Activated T-helper 2 cell treated with anti-CD3 and anti-CD28 coated beads, Interferon-gamma antibody, Interleukin-2, Interleukin-4, amounts not matched to agents 10 μg/mL and 5 μg/mL and 100 μg/mL, durations not matched to agents 14 hours and 24 hours and 36 hours (primary cell): ENCODE results near the gene SLC28A1. TPM values are rescaled to one million over a fixed set of nuclear protein-coding genes. Genes with fewer than 3 reads are reported as not detected.
"Not testable (repeated sequence)": the region's sequence is repeated elsewhere in the genome, so short reads cannot be mapped to it uniquely, and the experiment has no call there.

Experiments
- DNase-seq: peaks from one replicate; pipeline ENCODE4 v3.0.0; 2021; ENCODE audit warnings: low spot score
- H3K27ac Mint-ChIP-seq: one replicate; pipeline ENCODE4 v1.8.0; 2021; ENCODE audit warnings: mixed read lengths
- H3K27me3 Mint-ChIP-seq: one replicate; pipeline ENCODE4 v1.8.0; 2021; ENCODE audit warnings: low read depth, mixed read lengths
- H3K36me3 Mint-ChIP-seq: one replicate; pipeline ENCODE4 v1.8.0; 2021; ENCODE audit warnings: low read depth, mixed read lengths
- H3K4me1 Mint-ChIP-seq: one replicate; pipeline ENCODE4 v1.8.0; 2021; ENCODE audit warnings: low read depth, mixed read lengths
- H3K4me3 Mint-ChIP-seq: one replicate; pipeline ENCODE4 v1.8.0; 2021; ENCODE audit warnings: low read depth, mild to moderate bottlenecking, moderate library complexity, mixed read lengths
- H3K9me3 Mint-ChIP-seq: one replicate; pipeline ENCODE4 v1.8.0; 2021; ENCODE audit warnings: mixed read lengths
- intact Hi-C: fragments of 100-400 bp; cut with micrococcal nuclease; formaldehyde crosslinking; loops from one replicate; pipeline ENCODE4 v1.15.1; 2023
- total RNA-seq: library from RNA; stranded (reverse); gene quantifications from 2 replicates; pipeline ENCODE4 v1.2.3, GENCODE V29; 2022

The SLC28A1 gene
- not detected in 2 replicates for total RNA-seq

GRCh38 chr15:84883916-84884781, at the start of gene SLC28A1:
Gene SLC28A1 (plus strand): TSS chr15:84884662. CDS start chr15:84887761, 3,099 bp downstream.
- H3K36me3 Mint-ChIP-seq = no peaks in the 10 kb centered on the region
- no peaks in the 10 kb centered on the region for H3K9me3 Mint-ChIP-seq
- H3K4me1 Mint-ChIP-seq = no peaks in the 10 kb centered on the region
- H3K4me3 Mint-ChIP-seq = no peak within 1 kb of the TSS
- no peak within 1 kb of the TSS for H3K27ac Mint-ChIP-seq
- no peaks in the 10 kb centered on the region for H3K27me3 Mint-ChIP-seq
- intact Hi-C loops = no loop called here
- no peak for DNase-seq

GRCh38 chr15:84834969-84835368, 49.5 kb upstream of the SLC28A1 start:
- DNase-seq = no peak
- H3K4me3 Mint-ChIP-seq = no peak overlapping the region
- intact Hi-C loops = no loop called here
- no peaks in the 10 kb centered on the region for H3K9me3 Mint-ChIP-seq
- H3K27me3 Mint-ChIP-seq = peaks cover 27% of the 10 kb centered on the region
- no peaks in the 10 kb centered on the region for H3K4me1 Mint-ChIP-seq
- H3K27ac Mint-ChIP-seq = no peak overlapping the region
- H3K36me3 Mint-ChIP-seq = no peaks in the 10 kb centered on the region

GRCh38 chr15:84835661-84836337, 48.7 kb upstream of the SLC28A1 start:
- Mint-ChIP-seq H3K27ac (no peak overlapping the region), H3K4me1 (no peaks in the 10 kb centered on the region), H3K36me3 (no peaks in the 10 kb centered on the region), H3K27me3 (peaks cover 23% of the 10 kb centered on the region), H3K9me3 (no peaks in the 10 kb centered on the region), H3K4me3 (no peak overlapping the region)
- intact Hi-C loops = no loop called here
- no peak for DNase-seq

GRCh38 chr15:84836844-84837243, 47.6 kb upstream of the SLC28A1 start:
- Mint-ChIP-seq H3K27me3 (peaks cover 18% of the 10 kb centered on the region), H3K36me3 (no peaks in the 10 kb centered on the region), H3K27ac (no peak overlapping the region), H3K4me1 (no peaks in the 10 kb centered on the region), H3K4me3 (no peak overlapping the region), H3K9me3 (no peaks in the 10 kb centered on the region)
- no peak for DNase-seq
- intact Hi-C loops = no loop called here

- DNase-seq = no peak
- H3K4me3 Mint-ChIP-seq = no peak overlapping the region
- H3K36me3 Mint-ChIP-seq = no peaks in the 10 kb centered on the region
- H3K4me1 Mint-ChIP-seq = no peaks in the 10 kb centered on the region
- intact Hi-C loops = no loop called here
- peaks cover 5% of the 10 kb centered on the region for H3K27me3 Mint-ChIP-seq
- H3K27ac Mint-ChIP-seq = no peak overlapping the region
- no peaks in the 10 kb centered on the region for H3K9me3 Mint-ChIP-seq
Measured at GRCh38 chr15:84839714-84840113, 44.7 kb upstream of the SLC28A1 start.

DNA sequence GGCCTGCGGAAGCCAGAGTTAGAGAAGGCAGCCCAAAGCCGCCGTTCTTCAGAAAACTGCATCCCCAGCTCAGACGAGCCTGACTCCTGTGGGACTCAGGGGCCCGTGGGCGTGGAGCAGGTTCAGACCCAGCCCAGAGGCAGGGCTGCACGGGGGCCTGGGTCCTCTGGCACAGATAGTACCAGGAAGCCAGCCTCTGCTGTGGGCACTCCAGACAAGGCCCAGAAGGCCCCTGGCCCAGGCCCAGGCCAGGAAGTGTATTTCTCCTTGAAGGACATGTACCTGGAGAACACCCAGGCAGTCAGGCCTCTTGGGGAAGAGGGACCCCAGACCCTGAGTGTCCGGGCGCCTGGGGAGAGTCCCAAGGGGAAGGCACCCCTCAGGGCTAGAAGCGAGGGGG, 44.2 kb upstream of the SLC28A1 start:
- H3K27ac Mint-ChIP-seq = no peak overlapping the region
- H3K4me1 Mint-ChIP-seq = no peaks in the 10 kb centered on the region
- intact Hi-C loops = no loop called here
- H3K4me3 Mint-ChIP-seq = no peak overlapping the region
- H3K36me3 Mint-ChIP-seq = no peaks in the 10 kb centered on the region
- no peaks in the 10 kb centered on the region for H3K9me3 Mint-ChIP-seq
- peaks cover 4% of the 10 kb centered on the region for H3K27me3 Mint-ChIP-seq
- no peak for DNase-seq

DNA sequence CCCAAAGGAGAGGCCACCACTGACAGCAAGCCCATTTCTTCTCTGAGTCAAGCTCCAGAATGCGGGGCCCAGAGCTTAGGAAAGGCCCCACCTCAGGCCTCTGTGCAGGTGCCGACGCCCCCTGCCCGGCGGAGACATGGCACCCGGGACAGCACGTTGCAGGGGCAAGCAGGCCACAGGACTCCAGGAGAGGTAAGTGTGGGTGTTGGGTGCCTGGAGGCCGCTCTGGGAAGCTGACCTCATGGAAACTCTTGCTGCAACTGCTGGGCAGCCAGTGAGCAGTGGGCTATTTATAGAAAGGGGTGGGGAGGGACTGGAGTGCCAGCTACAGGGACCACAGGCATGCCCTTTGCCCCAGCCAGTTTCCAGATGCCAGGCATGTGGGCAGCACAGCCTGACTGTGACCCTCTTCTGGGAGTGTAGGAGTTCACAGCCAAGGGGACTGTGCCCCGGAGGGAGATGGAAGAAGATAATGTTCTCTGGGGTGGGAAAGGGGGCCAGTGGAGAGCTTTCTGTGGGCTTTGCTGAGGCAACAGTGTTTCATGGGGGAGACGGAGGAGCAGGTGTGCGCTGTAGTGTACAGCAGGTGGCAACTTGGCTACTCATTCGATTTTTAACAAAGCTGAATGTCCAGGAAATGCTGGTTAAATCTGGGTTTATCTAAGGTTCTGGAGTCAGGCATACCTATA, 43.6 kb upstream of the SLC28A1 start:
- Mint-ChIP-seq H3K27me3 (peaks cover 3% of the 10 kb centered on the region), H3K4me1 (no peaks in the 10 kb centered on the region), H3K27ac (no peak overlapping the region), H3K9me3 (no peaks in the 10 kb centered on the region), H3K36me3 (no peaks in the 10 kb centered on the region), H3K4me3 (no peak overlapping the region)
- intact Hi-C loops = no loop called here
- DNase-seq = no peak

DNA sequence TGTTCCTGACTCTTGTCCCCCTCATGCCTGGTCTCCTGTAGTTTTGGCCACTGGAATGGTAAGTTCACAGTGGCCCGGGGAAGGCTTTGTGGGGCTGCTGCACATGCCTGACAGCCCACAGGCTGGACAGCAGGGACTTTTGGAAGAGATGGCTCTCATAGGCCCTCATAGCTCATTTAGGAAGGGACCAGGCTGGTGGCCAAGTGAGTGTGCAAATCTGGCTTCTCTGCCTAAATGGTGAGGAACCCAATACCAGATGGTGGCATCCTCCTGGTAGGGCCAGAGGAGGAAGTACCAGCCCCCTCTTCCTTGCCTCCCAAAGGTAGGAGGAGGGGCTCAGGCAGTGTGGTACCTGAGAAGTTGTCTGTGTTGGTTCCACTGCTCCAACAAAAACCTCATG, 41.7 kb upstream of the SLC28A1 start:
- Mint-ChIP-seq H3K4me1 (no peaks in the 10 kb centered on the region), H3K27ac (no peak overlapping the region), H3K27me3 (peaks cover 2% of the 10 kb centered on the region), H3K4me3 (no peak overlapping the region), H3K36me3 (peaks cover 3% of the 10 kb centered on the region), H3K9me3 (peaks cover 12% of the 10 kb centered on the region)
- DNase-seq = no peak
- intact Hi-C loops = no loop called here

DNA sequence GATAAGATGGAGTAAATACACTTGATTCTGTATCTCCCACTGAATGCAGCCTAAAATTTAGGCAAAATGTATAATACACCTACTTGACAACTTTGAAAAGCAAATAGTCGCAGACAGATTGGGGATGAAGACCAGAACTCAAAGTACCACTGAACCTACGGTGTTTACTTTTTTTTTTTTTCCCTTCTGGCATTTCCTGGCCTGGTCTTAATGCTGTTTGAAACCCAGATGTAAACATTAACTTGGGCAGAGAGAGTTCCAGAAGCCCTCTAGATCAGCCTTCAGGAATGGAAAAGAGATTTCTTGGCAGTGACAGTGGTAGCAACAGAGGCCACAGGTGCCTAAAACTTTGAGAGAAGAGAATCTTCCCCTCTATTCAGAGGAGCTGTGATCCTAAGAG, 39.5 kb upstream of the SLC28A1 start:
- peaks cover 12% of the 10 kb centered on the region for H3K9me3 Mint-ChIP-seq
- H3K4me3 Mint-ChIP-seq = no peak overlapping the region
- H3K4me1 Mint-ChIP-seq = no peaks in the 10 kb centered on the region
- no peak overlapping the region for H3K27ac Mint-ChIP-seq
- intact Hi-C loops = loop anchor here (1.0 kb wide), 1 partner anchor 83 kb away; no protein-coding TSS in a partner anchor
- H3K27me3 Mint-ChIP-seq = peaks cover 4% of the 10 kb centered on the region
- DNase-seq = no peak
- peaks cover 3% of the 10 kb centered on the region for H3K36me3 Mint-ChIP-seq

- not testable (repeated sequence) for H3K36me3 Mint-ChIP-seq, H3K4me3 Mint-ChIP-seq, H3K4me1 Mint-ChIP-seq, H3K27ac Mint-ChIP-seq, DNase-seq, H3K27me3 Mint-ChIP-seq
- peaks cover 12% of the 10 kb centered on the region for H3K9me3 Mint-ChIP-seq
- intact Hi-C loops = loop anchor here (1.0 kb wide), 1 partner anchor 83 kb away; no protein-coding TSS in a partner anchor
Measured at GRCh38 chr15:84845631-84846030, 38.8 kb upstream of the SLC28A1 start.

GRCh38 chr15:84846269-84846668, 38.2 kb upstream of the SLC28A1 start:
- no peak for DNase-seq

DNA sequence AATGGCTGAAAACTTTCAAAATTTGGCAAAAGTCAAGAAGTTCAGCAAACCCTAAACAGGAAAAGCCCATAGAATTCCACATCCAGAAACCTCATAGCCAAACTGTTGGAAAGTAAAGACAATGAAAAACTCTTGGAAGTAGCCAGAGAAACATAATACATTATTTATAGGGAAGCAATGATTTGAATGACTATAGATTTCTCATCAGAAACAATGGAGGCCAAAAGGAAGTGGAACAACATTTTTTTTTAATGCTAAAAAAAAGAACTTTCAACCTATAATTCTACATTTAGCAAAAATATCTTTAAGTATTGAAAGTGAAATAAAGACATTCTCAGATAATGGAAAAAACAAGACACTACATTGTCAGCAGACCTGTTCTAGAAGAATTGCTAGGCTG, 37.1 kb upstream of the SLC28A1 start:
- H3K27me3 Mint-ChIP-seq = peaks cover 4% of the 10 kb centered on the region
- H3K9me3 Mint-ChIP-seq = peaks cover 12% of the 10 kb centered on the region
- H3K27ac Mint-ChIP-seq = no peak overlapping the region
- intact Hi-C loops = no loop called here
- H3K4me1 Mint-ChIP-seq = no peaks in the 10 kb centered on the region
- no peak overlapping the region for H3K4me3 Mint-ChIP-seq
- DNase-seq = no peak
- H3K36me3 Mint-ChIP-seq = peaks cover 3% of the 10 kb centered on the region

More at GRCh38 chr15:84846269-84846668, 38.2 kb upstream of the SLC28A1 start:
- Mint-ChIP-seq H3K4me1 (no peaks in the 10 kb centered on the region), H3K9me3 (peaks cover 12% of the 10 kb centered on the region), H3K36me3 (peaks cover 3% of the 10 kb centered on the region), H3K27ac (no peak overlapping the region), H3K4me3 (no peak overlapping the region), H3K27me3 (peaks cover 4% of the 10 kb centered on the region)
- intact Hi-C loops = no loop called here

GRCh38 chr15:84852212-84852611, 32.2 kb upstream of the SLC28A1 start:
- no peaks in the 10 kb centered on the region for H3K4me1 Mint-ChIP-seq
- intact Hi-C loops = no loop called here

More at GRCh38 chr15:84852212-84852611, 32.2 kb upstream of the SLC28A1 start:
- H3K4me3 Mint-ChIP-seq = no peak overlapping the region
- peaks cover 2% of the 10 kb centered on the region for H3K27me3 Mint-ChIP-seq
- H3K36me3 Mint-ChIP-seq = no peaks in the 10 kb centered on the region
- H3K27ac Mint-ChIP-seq = no peak overlapping the region
- peaks cover 2% of the 10 kb centered on the region for H3K9me3 Mint-ChIP-seq
- DNase-seq = no peak
